Stimulated activated CD4-positive, alpha-beta T cell treated with anti-CD3 and anti-CD28 coated beads, Interleukin-4, amount 100 ng/mL, for 48 hours (primary cell): Measurements from ENCODE around the gene PRRC2B.
"Not testable (repeated sequence)": the region's sequence is repeated elsewhere in the genome, so short reads cannot be mapped to it uniquely, and the experiment has no call there.

ENCODE experiments used
- DNase-seq, 2 donors: peaks; one replicate each; pipeline ENCODE4 v3.0.0-alpha.2; 2020; ENCODE audit warnings: low read depth in 2 of 2

Gene PRRC2B

GRCh38 chr9:131386281-131386680, 7.6 kb upstream of the PRRC2B start:
- DNase-seq, result no peak

DNA sequence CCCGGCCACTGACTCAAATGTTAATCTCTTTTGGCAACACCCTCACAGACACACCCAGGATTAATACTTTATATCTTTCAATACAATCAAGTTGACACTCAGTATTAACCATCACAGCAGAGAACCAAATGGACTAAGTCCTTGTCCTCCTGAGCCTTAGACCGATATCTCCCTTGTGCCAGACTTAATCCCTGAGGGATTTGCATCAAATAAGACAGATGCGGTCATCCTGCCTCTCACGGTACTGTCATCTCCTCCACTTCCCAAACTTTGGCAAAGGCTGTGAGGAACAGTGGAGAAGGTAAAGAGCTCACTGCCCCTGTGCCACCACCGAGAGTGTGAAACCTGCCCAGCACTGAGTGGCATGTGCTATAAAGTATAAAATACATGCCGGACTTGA, 6.5 kb upstream of the PRRC2B start:
- no peak for DNase-seq

DNA sequence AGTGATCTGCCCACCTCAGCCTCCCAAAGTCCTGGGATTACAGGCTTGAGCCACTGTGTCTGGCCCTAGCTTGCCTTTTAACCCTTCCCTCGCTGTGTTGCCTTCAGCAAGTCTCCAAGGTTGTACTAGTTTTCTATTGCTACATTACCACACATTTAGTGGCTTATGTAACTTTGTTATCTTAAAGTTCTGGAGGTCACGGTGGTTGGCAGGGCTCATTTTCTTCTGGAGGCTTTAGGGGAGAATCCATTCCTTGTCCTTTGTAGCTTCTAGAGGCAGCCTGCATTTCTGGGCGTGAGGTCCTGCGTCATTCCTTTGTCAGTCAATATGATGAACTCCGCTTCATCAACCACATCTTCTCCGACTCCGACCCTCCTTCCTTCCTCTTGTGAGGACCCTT, 2.9 kb upstream of the PRRC2B start:
- no peak for DNase-seq

GRCh38 chr9:131391504-131391903, 2.4 kb upstream of the PRRC2B start:
- DNase-seq, result no peak

- DNase-seq, result peak in 1 of 2 donors; percentile 46
Observed at GRCh38 chr9:131394464-131395156, 724 bp downstream of the PRRC2B start.

DNA sequence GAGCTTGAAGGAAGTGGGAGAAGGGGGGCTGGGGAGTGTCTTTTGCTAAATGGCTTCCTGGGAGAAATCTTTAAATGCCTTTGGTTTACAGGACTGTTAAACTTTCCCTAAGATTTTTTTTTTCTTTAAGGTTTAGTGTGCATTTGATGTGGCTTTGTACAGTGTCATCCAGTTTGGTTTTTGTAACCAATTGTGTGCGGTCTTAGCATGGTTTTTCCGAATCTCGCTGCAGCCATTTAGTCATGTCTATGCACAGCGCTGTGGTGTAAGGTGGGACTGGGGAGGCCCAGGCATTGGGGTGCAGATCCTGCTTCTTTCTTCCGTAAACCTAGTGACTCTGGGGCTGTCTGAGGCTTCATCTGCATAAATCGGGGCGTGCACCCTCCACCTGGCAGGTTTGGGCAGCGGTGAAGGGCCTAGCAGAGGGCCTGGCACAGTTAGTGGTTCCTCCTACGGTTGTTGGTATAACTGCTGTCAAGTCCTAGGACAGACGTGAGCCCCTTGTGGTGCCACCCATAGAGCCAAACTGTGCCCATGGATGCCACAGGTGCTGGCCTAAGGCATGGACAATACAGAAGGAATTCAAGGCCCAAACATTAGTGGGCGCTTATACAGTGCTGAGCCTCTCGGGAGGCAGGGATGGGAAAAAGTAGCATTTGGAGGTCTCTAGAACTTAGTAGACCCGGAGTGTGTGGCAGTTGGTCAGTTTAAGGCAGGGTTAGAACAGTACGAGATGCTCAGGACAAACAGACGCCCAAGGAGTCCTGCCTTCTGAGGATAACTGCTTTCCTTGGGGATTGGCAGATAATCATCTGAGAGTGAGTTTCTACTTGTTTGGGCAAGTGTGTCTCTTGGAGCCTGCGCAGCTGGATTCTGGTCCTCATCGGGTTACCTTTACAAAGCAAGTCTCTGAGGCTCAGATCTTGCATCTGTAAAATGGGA, 1.5 kb downstream of the PRRC2B start:
- DNase-seq, result peak; percentile 58 to 67

- not testable (repeated sequence) for DNase-seq
Observed at GRCh38 chr9:131396099-131396479, 2.2 kb downstream of the PRRC2B start.

DNA sequence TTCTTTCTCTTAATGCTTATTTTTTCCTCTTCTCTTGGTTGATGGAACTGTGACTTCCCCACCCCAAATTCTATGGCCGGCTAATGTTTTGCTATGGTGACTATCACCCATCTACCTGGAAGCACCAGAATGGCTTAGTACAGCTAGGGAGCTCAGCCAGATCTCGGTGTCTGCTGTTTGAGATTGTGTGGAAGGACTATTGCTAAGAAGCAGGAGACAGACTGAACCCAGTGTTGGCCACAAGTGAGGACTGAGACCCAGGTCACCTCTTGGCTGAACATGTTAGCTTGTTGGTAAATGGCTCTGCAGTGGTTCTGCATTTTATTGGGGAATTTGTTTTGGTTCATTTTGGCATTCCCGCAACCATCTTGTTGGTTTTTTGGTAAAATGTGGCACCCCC, 2.7 kb downstream of the PRRC2B start:
- DNase-seq, result no peak

GRCh38 chr9:131397100-131397790, 3.4 kb downstream of the PRRC2B start:
- no peak for DNase-seq

- no peak for DNase-seq
Observed at GRCh38 chr9:131398204-131398603, 4.3 kb downstream of the PRRC2B start.

- DNase-seq, result no peak
Observed at GRCh38 chr9:131399972-131400371, 6.1 kb downstream of the PRRC2B start.

DNA sequence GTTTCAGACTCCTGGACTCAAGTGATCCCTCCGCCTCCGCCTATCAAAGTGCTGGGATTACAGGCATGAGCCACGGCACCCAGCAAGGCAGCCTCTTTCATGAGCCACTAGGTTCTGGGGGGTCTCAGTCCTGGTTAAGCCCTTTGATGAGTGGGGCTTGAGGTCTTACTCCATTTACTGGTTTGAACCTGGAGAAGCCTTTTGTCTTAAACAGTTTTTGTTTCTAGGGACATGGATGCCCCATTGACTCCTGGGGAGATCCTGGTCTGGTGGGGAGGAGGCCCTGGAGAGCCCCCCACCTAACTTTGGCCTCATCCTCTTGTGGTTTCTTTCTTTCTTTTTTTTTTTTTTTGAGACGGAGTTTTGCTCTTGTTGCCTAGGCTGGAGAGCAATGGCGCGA, 6.7 kb downstream of the PRRC2B start:
- no peak for DNase-seq

- no peak for DNase-seq
Observed at GRCh38 chr9:131402073-131402472, 8.2 kb downstream of the PRRC2B start.

DNA sequence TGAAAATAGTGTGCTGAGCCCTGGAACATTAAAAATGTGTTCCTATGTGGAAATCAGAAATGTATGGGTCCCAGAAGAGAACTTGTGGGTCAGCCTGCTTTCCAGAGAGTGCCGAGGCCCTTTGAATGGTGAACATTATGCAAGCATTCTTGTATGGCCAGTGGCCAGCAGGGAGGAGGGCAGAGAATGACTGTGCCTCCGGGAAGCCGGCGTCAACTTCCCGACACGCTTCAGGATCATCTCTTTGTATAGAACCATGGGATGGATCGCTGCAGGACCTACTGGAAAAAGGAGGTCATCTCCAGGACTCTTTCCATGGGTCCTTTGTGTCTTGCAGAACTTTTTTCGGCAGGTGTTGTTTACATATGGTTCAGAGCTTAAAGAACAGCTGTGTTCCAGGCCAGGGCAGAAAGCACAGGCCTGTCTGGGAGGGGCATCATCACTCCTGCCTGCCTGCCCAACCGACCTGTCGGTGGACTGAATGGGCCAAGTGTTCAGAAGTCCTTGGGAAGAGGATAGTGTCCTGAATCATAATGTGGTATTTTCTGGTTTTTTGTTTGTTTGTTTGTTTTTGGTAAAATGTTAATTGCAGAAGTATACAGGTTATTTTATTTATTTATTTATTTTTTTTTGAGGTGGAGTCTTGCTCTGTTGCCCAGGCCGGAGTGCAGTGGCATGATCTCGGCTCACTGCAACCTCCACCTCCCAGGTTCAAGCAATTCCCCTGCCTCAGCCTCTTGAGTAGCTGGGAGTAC, 9.0 kb downstream of the PRRC2B start:
- DNase-seq, result no peak

DNA sequence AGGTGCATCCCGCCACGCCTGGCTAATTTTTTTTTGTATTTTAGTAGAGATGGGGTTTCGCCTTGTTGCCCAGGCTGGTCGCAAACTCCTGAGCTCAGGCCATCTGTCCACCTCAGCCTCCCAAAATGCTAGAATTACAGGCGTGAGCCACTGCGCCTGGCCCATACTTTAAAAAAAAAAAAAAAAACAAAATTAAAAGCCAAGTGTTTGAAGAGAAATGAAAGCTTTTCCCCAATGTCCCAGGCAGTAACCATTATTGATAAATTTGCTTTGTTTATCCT, 9.5 kb downstream of the PRRC2B start:
- no peak for DNase-seq

GRCh38 chr9:131404581-131404980, 10.7 kb downstream of the PRRC2B start:
- DNase-seq, result no peak

- no peak for DNase-seq
Observed at GRCh38 chr9:131404987-131405386, 11.1 kb downstream of the PRRC2B start.

DNA sequence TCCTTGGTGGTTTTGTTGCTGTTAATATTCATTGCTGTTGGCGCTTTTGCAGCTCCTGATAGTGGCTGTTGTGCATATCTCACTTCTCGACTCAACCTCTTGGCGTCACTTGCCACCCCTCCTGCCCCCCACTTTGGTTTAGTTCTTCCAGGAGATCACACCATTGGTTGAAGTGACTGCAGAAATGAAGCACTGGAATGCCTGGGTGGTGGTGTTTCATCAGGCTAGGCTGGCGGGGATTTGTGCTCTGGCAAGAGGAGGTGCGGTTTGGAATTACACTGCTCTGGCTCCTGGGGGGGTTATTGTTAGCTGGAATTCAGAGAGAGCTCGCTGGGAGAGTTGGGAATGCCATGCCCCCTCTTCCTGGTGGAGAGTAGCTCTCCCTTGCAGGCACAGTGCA, 11.5 kb downstream of the PRRC2B start:
- DNase-seq, result no peak

GRCh38 chr9:131405858-131406537, 12.1 kb downstream of the PRRC2B start:
- DNase-seq, result no peak

- no peak for DNase-seq
Observed at GRCh38 chr9:131406563-131407436, 12.9 kb downstream of the PRRC2B start.
